ENCODE results near the gene RPL41. TPM values are rescaled to one million over a fixed set of nuclear protein-coding genes. Genes with fewer than 3 reads are reported as not detected.

The RPL41 gene
- total RNA-seq, 2 donors from 2014 or later, result 4,305 to 4,379 TPM

DNA sequence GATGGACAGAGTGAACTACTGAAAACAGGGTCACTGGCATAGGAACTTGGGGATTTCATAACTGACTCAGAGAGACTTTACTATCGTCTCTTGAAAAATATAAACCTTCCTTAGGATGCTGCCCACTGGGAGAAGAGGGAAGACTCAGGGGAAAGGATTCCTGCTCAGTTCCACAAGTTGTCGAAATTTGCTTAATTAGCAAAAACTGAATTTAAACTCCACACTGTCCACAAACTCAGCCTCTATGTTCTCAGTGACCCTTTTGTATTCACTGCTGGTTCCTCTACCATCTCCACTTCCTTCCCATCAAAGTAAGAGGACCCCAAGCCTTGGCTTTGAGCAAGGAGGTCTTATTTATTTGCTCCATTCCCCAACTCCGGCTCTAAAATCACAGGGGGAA, 28.8 kb downstream of the RPL41 start:
- no peak overlapping the region for H3K4me3 Mint-ChIP-seq
- H3K36me3 ChIP-seq (ENCODE audit: control insufficient read depth, insufficient read depth, low read length), result peaks cover 46% of the 10 kb centered on the region
- no peak overlapping the region for H3K4me3 ChIP-seq (ENCODE audit: low read length)
- WGBS, 2 experiments (ENCODE audit: insufficient coverage in 1 of 2, insufficient read length in 1 of 2), result 95 to 100% methylated on average over 3 of the region's 3 CpGs
- H3K4me1 Mint-ChIP-seq, result no peaks in the 10 kb centered on the region
- H3K9me3 Mint-ChIP-seq, result no peaks in the 10 kb centered on the region
- no peak overlapping the region for H3K9ac ChIP-seq (ENCODE audit: extremely low read depth, low read length, poor library complexity, severe bottlenecking)
- H3K27ac ChIP-seq (ENCODE audit: low read depth, low read length), result no peak overlapping the region
- H3K27ac Mint-ChIP-seq, result no peak overlapping the region
- no peaks in the 10 kb centered on the region for H3K9me3 ChIP-seq (ENCODE audit: control insufficient read depth, low read length)
- no peak for DNase-seq
- H3K27me3 Mint-ChIP-seq (ENCODE audit: insufficient read depth), result no peaks in the 10 kb centered on the region
- TF ChIP-seq, protein P1, sequence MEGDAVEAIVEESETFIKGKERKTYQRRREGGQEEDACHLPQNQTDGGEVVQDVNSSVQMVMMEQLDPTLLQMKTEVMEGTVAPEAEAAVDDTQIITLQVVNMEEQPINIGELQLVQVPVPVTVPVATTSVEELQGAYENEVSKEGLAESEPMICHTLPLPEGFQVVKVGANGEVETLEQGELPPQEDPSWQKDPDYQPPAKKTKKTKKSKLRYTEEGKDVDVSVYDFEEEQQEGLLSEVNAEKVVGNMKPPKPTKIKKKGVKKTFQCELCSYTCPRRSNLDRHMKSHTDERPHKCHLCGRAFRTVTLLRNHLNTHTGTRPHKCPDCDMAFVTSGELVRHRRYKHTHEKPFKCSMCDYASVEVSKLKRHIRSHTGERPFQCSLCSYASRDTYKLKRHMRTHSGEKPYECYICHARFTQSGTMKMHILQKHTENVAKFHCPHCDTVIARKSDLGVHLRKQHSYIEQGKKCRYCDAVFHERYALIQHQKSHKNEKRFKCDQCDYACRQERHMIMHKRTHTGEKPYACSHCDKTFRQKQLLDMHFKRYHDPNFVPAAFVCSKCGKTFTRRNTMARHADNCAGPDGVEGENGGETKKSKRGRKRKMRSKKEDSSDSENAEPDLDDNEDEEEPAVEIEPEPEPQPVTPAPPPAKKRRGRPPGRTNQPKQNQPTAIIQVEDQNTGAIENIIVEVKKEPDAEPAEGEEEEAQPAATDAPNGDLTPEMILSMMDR (conservative IDR thresholded peaks at IDR 0.05), result no peak
- H3K4me1 ChIP-seq (ENCODE audit: control insufficient read depth, insufficient read depth, low read length), result no peaks in the 10 kb centered on the region
- H3K36me3 Mint-ChIP-seq (ENCODE audit: low read depth), result peaks cover 47% of the 10 kb centered on the region
- H3K27me3 ChIP-seq (ENCODE audit: control insufficient read depth, insufficient read depth, low read length, poor library complexity, severe bottlenecking), result no peaks in the 10 kb centered on the region

DNA sequence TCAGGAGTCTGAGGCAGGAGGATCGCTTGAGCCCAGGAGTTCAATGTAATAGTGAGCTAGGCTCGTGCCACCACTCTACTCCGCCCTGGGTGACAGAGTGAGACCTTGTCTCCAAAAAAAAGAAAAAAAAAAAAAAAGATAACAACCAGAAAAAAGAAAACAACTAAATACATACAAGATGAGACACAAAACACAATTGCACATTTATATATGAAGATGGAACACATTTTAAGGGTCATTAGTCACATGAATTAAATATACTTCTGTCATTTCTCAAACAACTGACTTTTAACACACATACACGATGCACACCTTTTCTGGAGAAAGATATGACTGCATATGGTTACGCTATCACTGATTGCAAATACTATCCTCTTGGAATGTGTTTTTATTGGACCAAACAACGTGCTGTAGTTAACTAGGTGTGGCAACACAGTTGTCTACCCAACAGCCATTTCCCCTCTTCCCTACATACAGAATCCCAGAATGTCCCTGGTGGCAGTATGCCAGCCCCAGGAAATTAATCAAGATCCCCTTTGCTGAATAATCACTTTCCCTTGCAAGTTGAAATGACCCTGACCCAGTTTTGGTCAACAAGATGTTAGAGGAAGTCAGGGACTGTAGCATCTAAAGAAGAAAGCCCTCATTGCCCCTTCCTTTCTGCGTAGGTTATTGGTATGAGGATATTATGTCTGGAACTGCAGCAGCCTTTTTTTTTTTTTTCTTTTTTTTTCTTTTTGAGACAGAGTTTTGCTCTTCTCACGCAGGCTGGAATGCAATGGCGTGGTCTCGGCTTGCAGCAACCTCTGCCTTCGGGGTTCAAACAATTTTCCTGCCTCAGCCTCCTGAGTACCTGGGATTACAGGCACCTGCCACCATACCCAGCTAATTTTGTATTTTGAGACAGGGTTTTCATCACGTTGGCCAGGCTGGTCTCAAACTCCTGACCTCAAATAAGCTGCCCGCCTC, 30.3 kb downstream of the RPL41 start:
- Histone ChIP-seq H3K4me1 (ENCODE audit: control insufficient read depth, insufficient read depth, low read length) (no peaks in the 10 kb centered on the region), H3K27ac (ENCODE audit: low read depth, low read length) (no peak overlapping the region), H3K9me3 (ENCODE audit: control insufficient read depth, low read length) (no peaks in the 10 kb centered on the region), H3K27me3 (ENCODE audit: control insufficient read depth, insufficient read depth, low read length, poor library complexity, severe bottlenecking) (no peaks in the 10 kb centered on the region), H3K9ac (ENCODE audit: extremely low read depth, low read length, poor library complexity, severe bottlenecking) (no peak overlapping the region), H3K36me3 (ENCODE audit: control insufficient read depth, insufficient read depth, low read length) (peaks cover 37% of the 10 kb centered on the region), H3K4me3 (ENCODE audit: low read length) (no peak overlapping the region)
- Mint-ChIP-seq H3K36me3 (ENCODE audit: low read depth) (peaks cover 36% of the 10 kb centered on the region), H3K27me3 (ENCODE audit: insufficient read depth) (no peaks in the 10 kb centered on the region), H3K4me3 (no peak overlapping the region), H3K9me3 (no peaks in the 10 kb centered on the region), H3K27ac (no peak overlapping the region), H3K4me1 (peaks cover 5% of the 10 kb centered on the region)
- WGBS, 2 experiments (ENCODE audit: insufficient coverage in 1 of 2, insufficient read length in 1 of 2), result 91 to 95% methylated on average over 11 of the region's 13 CpGs
- TF ChIP-seq, protein P1 (conservative IDR thresholded peaks at IDR 0.05), result no peak
- no peak for DNase-seq

DNA sequence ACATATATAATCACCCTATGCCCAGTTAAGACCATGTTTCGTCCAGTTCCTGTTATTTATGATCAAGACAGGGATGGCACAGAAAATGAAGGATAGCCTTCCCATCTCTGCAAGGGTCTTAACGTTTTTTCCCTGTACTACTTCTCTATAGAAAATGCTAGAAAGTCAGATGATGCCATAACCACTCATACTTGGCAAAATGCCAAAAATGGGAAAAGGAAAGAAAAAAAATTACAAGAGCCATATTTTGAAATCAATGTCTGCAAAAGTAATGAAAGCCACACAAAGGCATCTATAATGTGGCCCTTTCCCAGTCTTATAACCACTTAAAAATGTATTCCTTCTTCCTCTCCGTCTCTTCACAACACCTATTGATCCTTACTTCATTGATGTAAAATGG, 34.1 kb downstream of the RPL41 start:
- Histone ChIP-seq H3K27ac (ENCODE audit: low read depth, low read length) (no peak overlapping the region), H3K9ac (ENCODE audit: extremely low read depth, low read length, poor library complexity, severe bottlenecking) (no peak overlapping the region), H3K36me3 (ENCODE audit: control insufficient read depth, insufficient read depth, low read length) (peaks cover 10% of the 10 kb centered on the region), H3K9me3 (ENCODE audit: control insufficient read depth, low read length) (no peaks in the 10 kb centered on the region), H3K4me1 (ENCODE audit: control insufficient read depth, insufficient read depth, low read length) (peaks cover 12% of the 10 kb centered on the region), H3K27me3 (ENCODE audit: control insufficient read depth, insufficient read depth, low read length, poor library complexity, severe bottlenecking) (no peaks in the 10 kb centered on the region), H3K4me3 (ENCODE audit: low read length) (no peak overlapping the region)
- DNase-seq, result no peak
- peaks cover 32% of the 10 kb centered on the region for H3K4me1 Mint-ChIP-seq
- WGBS, 2 experiments (ENCODE audit: insufficient coverage in 1 of 2, insufficient read length in 1 of 2), result 87 to 100% methylated on average over 1 to 3 of the region's 3 CpGs
- no peaks in the 10 kb centered on the region for H3K27me3 Mint-ChIP-seq (ENCODE audit: insufficient read depth)
- no peaks in the 10 kb centered on the region for H3K9me3 Mint-ChIP-seq
- H3K4me3 Mint-ChIP-seq, result no peak overlapping the region
- H3K27ac Mint-ChIP-seq, result no peak overlapping the region
- peaks cover 8% of the 10 kb centered on the region for H3K36me3 Mint-ChIP-seq (ENCODE audit: low read depth)
- TF ChIP-seq, protein P1 (conservative IDR thresholded peaks at IDR 0.05), result no peak
